A549 (cell line): ENCODE measurements around the gene ROR2. TPM values are rescaled to one million over a fixed set of nuclear protein-coding genes. Genes with fewer than 3 reads are reported as not detected.

Experiments used
- ATAC-seq, 2 experiments: fragments of 200-7000 bp in 1 of 2; fragments of >200 bp in 1 of 2; cut with Nextera tagmentation in 1 of 2; cut with Tn5 transposase in 1 of 2; 3 replicates each; pipeline versions ENCODE4 v1.8.0 to v1.9.1; 2018 to 2020; ENCODE audit warnings: mild to moderate bottlenecking in 1 of 2, moderate library complexity in 1 of 2
- CTCF ChIA-PET: fragments of 300-600 bp; sonication (Branson Sonifier 250); formaldehyde crosslinking; extraction: SDS; loops from one replicate; lab custom pipeline; 2021; ENCODE audit warnings: antibody characterized with exemption, inconsistent platforms; lab: Yijun Ruan, JAX
- POLR2A ChIA-PET: fragments of 350-600 bp; formaldehyde crosslinking; extraction: SDS; loops from one replicate; lab custom pipeline; 2021; ENCODE audit warnings: antibody characterized with exemption, inconsistent platforms; lab: Yijun Ruan, JAX
- DNase-seq, 2 experiments: peaks; one replicate each; pipeline versions ENCODE4 v3.0.0 to v3.0.0-alpha.2; 2011 to 2016; ENCODE audit warnings: low read depth in 1 of 2, low spot score in 1 of 2
- FAIRE-seq: peaks from 2 replicates; lab custom pipeline; 2011; peaks lifted over from hg19 to GRCh38; lab: Jason Lieb, UNC
- H3K27ac ChIP-seq, 2 experiments: fragments of >200 bp; sonication (Bioruptor Twin); formaldehyde crosslinking; 3 replicates each; pipeline ENCODE4 v1.5.1; 2016 to 2017
- H3K4me1 ChIP-seq: fragments of >200 bp; sonication (Bioruptor Twin); formaldehyde crosslinking; 3 replicates; pipeline ENCODE4 v1.6.1; 2016
- H3K4me2 ChIP-seq: fragments of >200 bp; sonication (Bioruptor Twin); formaldehyde crosslinking; 3 replicates; pipeline ENCODE4 v1.6.1; 2016
- H3K4me3 ChIP-seq: fragments of >200 bp; sonication (Bioruptor Twin); formaldehyde crosslinking; 3 replicates; pipeline ENCODE4 v1.5.1; 2016
- H3K9me3 ChIP-seq: fragments of >200 bp; sonication (Bioruptor Twin); formaldehyde crosslinking; 3 replicates; pipeline ENCODE4 v1.6.1; 2016
- CBX8 ChIP-seq: fragments of 200-600 bp; sonication (generic); IDR thresholded peaks from 2 replicates; pipeline ENCODE4 v1.6.1; 2016
- CEBPB ChIP-seq, 2 experiments: fragments of >200 bp in 1 of 2; sonication (Bioruptor Twin) in 1 of 2; formaldehyde crosslinking in 1 of 2; IDR thresholded peaks; 2 replicates each; pipeline ENCODE4 v1.6.1; 2012 to 2016
- EHMT2 ChIP-seq: fragments of 200-600 bp; sonication (generic); IDR thresholded peaks from 2 replicates; pipeline ENCODE4 v1.6.1; 2016; ENCODE audit warnings: antibody characterized with exemption, low read depth, mild to moderate bottlenecking, moderate library complexity
- FOXS1 ChIP-seq: fragments of 250-450 bp; sonication (Bioruptor Pico); IDR thresholded peaks from 2 replicates; pipeline ENCODE4 v1.5.0; 2020; ENCODE audit warnings: mild to moderate bottlenecking, moderate library complexity
- GATA3 ChIP-seq: IDR thresholded peaks from 2 replicates; pipeline ENCODE4 v1.6.1; 2012; ENCODE audit warnings: borderline replicate concordance
- JUN ChIP-seq, 2 experiments: fragments of >200 bp; sonication (Bioruptor Twin); formaldehyde crosslinking; IDR thresholded peaks; 2 replicates in 1 of 2; 3 replicates in 1 of 2; pipeline ENCODE4 v1.6.1; 2016 to 2017
- JUNB ChIP-seq: fragments of >200 bp; sonication (Bioruptor Twin); formaldehyde crosslinking; IDR thresholded peaks from 2 replicates; pipeline ENCODE4 v1.6.1; 2016
- MAFK ChIP-seq: fragments of 450-650 bp; IDR thresholded peaks from 2 replicates; pipeline ENCODE4 v1.6.1; 2014; ENCODE audit not compliant: partially characterized antibody
- MAZ ChIP-seq: fragments of 150-350 bp; IDR thresholded peaks from 2 replicates; pipeline ENCODE4 v1.6.1; 2014; ENCODE audit warnings: antibody characterized with exemption, low read depth, low read length, borderline replicate concordance
- MYC ChIP-seq: IDR thresholded peaks from 2 replicates; pipeline ENCODE4 v1.6.1; 2012; ENCODE audit warnings: mild to moderate bottlenecking, inconsistent platforms, low read length, improper control_type of control experiment, borderline replicate concordance
- NFE2L2 ChIP-seq: fragments of 150-350 bp; conservative IDR thresholded peaks from 2 replicates; pipeline ENCODE4 v1.6.1; 2014; ENCODE audit warnings: low read length
- RAD21 ChIP-seq, 2 experiments: fragments of >200 bp in 1 of 2; sonication (Bioruptor Twin) in 1 of 2; formaldehyde crosslinking in 1 of 2; IDR thresholded peaks in 1 of 2; conservative IDR thresholded peaks in 1 of 2; 2 replicates in 1 of 2; 3 replicates in 1 of 2; pipeline ENCODE4 v1.6.1; 2012 to 2018; ENCODE audit warnings: inconsistent platforms in 1 of 2
- RARB ChIP-seq: fragments of 250-450 bp; sonication (Bioruptor Pico); IDR thresholded peaks from 2 replicates; pipeline ENCODE4 v1.8.0; 2021; ENCODE audit warnings: mild to moderate bottlenecking, moderate library complexity
- TP53 ChIP-seq: fragments of 250-450 bp; sonication (Bioruptor Pico); IDR thresholded peaks from 2 replicates; pipeline ENCODE4 v1.5.0; 2021; ENCODE audit warnings: mild to moderate bottlenecking, moderate library complexity
- ZNF302 ChIP-seq: fragments of 250-450 bp; sonication (Bioruptor Pico); IDR thresholded peaks from 2 replicates; pipeline ENCODE4 v1.9.0; 2021; ENCODE audit warnings: inconsistent platforms, mild to moderate bottlenecking, moderate library complexity
- ZSCAN20 ChIP-seq: fragments of 250-450 bp; sonication (Bioruptor Pico); IDR thresholded peaks from 2 replicates; pipeline ENCODE4 v1.8.0; 2022; ENCODE audit warnings: mild to moderate bottlenecking, moderate library complexity
- WGBS: methylation state at CpG from one replicate; pipeline ENCODE4 v1.1.6; 2017; ENCODE audit errors: missing lambda C conversion rate; 5-methylcytosine and 5-hydroxymethylcytosine counted together
- polyA plus RNA-seq, 4 experiments: library from polyadenylated mRNA; depleted of rRNA in 3 of 4; stranded (reverse); fragments of >200 nt; fragmentation: RNase III in 1 of 4; extraction: RNeasy Plus Mini Kit Qiagen cat#74134 plus additional on column Dnase treatment in 1 of 4; gene quantifications; 2 replicates in 3 of 4; 3 replicates in 1 of 4; pipeline ENCODE4 v1.2.3, GENCODE V29; 2011 to 2017
- TF ChIP-seq, protein P1 (sequence below): IDR thresholded peaks from 2 replicates; pipeline ENCODE4 v1.6.1; 2012; ENCODE audit warnings: low read depth, borderline replicate concordance
- TF ChIP-seq, protein P2 (sequence below): fragments of 200-600 bp; sonication (generic); IDR thresholded peaks from 2 replicates; pipeline ENCODE4 v1.6.1; 2016; ENCODE audit warnings: antibody characterized with exemption, mild to moderate bottlenecking, moderate library complexity
- TF ChIP-seq, protein P3 (sequence below): fragments of >200 bp; sonication (Bioruptor Twin); formaldehyde crosslinking; IDR thresholded peaks from 3 replicates; pipeline ENCODE4 v1.6.1; 2016
- TF ChIP-seq, protein P4 (sequence below): IDR thresholded peaks from 2 replicates; pipeline ENCODE4 v1.6.1; 2012

Gene ROR2
- polyA plus RNA-seq, 2 of the 4 experiments (the other 2 are of a cell fraction): 0.12 to 0.53 TPM

GRCh38 chr9:91890662-91891061, 59.4 kb downstream of the ROR2 start:
- H3K4me3 ChIP-seq: no peak overlapping the region
- no peak overlapping the region for H3K4me2 ChIP-seq
- no peak overlapping the region for H3K27ac ChIP-seq
- DNase-seq: no peak
- WGBS: 76% methylated on average over 3 of the region's 3 CpGs
- POLR2A ChIA-PET: no interaction called here
- FAIRE-seq: no peak
- CTCF ChIA-PET: interaction anchor here (0.8 to 1.0 kb wide), 2 partner anchors 59 to 61 kb away, joined by 3 to 4 read pairs; partner anchors contain the start of gene ROR2
- no peaks in the 10 kb centered on the region for H3K4me1 ChIP-seq
- TF ChIP-seq MAZ (no peak), MAFK (peak; percentile 64)
- no peak for ATAC-seq
- H3K9me3 ChIP-seq: no peaks in the 10 kb centered on the region

DNA sequence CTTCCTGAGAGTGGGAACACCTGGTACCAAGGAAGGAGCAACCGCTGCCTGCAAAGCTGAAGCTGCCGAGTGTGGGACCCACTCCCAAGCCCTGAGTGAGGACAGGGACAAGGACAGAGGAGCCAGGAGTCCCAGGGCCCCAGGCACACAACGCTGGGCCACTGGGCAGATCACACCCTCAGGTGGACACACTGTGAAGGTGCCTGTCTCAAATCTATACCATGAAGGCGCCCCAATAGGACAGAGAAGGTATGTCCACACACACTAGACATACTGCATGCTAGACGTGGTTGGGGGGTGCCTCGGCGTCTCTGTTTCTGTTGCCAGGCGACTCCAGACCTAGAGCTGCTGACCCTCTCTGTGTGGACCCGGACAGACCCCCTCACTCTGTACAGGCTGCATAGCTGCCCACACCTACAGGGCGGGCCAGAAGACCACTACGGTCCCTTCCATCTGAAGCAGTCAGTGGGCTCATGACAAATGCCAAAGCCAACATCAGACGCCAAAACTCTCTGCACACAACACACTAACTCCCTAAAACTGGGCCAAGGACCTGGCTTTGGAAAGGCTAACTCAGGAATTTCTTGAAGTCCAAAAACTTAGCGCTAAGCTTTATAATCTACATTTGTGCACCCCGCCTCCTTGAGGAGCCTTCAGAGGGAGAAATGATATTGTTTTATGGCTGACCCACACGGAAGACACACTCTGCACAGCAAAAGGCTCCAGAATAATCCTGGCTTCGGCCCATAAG, 60.7 kb downstream of the ROR2 start:
- Histone ChIP-seq H3K4me1 (no peaks in the 10 kb centered on the region), H3K27ac (no peak overlapping the region), H3K9me3 (no peaks in the 10 kb centered on the region), H3K4me2 (no peak overlapping the region)
- DNase-seq (no peak), FAIRE-seq (no peak)
- WGBS: 43% methylated on average over 12 of the region's 16 CpGs
- POLR2A ChIA-PET: no interaction called here
- CTCF ChIA-PET: interaction anchor here (1.2 to 1.4 kb wide), 2 partner anchors 15 to 61 kb away, joined by 3 read pairs; partner anchors contain the start of gene ROR2
- no peak for TF ChIP-seq FOXS1 (CRISPR knock-in tag)
- TF ChIP-seq MYC: no peak
- TF ChIP-seq, protein P1, sequence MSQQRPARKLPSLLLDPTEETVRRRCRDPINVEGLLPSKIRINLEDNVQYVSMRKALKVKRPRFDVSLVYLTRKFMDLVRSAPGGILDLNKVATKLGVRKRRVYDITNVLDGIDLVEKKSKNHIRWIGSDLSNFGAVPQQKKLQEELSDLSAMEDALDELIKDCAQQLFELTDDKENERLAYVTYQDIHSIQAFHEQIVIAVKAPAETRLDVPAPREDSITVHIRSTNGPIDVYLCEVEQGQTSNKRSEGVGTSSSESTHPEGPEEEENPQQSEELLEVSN: no peak
- TF ChIP-seq, all 56 proteins: peak for 0
- ATAC-seq: peak; percentile 76 to 77
- no peak overlapping the region for H3K4me3 ChIP-seq

- FAIRE-seq: no peak
- no peak for DNase-seq
- H3K4me2 ChIP-seq: no peak overlapping the region
- ChIA-PET CTCF (no interaction called here), POLR2A (no interaction called here)
- no peak for ATAC-seq
- 80% methylated on average over 27 of the region's 32 CpGs for WGBS
- H3K4me3 ChIP-seq: no peak overlapping the region
- H3K4me1 ChIP-seq: no peaks in the 10 kb centered on the region
- no peak overlapping the region for H3K27ac ChIP-seq
- TF ChIP-seq, protein P2, sequence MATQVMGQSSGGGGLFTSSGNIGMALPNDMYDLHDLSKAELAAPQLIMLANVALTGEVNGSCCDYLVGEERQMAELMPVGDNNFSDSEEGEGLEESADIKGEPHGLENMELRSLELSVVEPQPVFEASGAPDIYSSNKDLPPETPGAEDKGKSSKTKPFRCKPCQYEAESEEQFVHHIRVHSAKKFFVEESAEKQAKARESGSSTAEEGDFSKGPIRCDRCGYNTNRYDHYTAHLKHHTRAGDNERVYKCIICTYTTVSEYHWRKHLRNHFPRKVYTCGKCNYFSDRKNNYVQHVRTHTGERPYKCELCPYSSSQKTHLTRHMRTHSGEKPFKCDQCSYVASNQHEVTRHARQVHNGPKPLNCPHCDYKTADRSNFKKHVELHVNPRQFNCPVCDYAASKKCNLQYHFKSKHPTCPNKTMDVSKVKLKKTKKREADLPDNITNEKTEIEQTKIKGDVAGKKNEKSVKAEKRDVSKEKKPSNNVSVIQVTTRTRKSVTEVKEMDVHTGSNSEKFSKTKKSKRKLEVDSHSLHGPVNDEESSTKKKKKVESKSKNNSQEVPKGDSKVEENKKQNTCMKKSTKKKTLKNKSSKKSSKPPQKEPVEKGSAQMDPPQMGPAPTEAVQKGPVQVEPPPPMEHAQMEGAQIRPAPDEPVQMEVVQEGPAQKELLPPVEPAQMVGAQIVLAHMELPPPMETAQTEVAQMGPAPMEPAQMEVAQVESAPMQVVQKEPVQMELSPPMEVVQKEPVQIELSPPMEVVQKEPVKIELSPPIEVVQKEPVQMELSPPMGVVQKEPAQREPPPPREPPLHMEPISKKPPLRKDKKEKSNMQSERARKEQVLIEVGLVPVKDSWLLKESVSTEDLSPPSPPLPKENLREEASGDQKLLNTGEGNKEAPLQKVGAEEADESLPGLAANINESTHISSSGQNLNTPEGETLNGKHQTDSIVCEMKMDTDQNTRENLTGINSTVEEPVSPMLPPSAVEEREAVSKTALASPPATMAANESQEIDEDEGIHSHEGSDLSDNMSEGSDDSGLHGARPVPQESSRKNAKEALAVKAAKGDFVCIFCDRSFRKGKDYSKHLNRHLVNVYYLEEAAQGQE: no peak
- TF ChIP-seq MYC (no peak), JUNB (no peak), RAD21 (conservative IDR thresholded peaks at IDR 0.05 in 1 of 2, IDR thresholded peaks at IDR 0.05 in 1 of 2) (no peak)
- no peaks in the 10 kb centered on the region for H3K9me3 ChIP-seq
Measured at GRCh38 chr9:91886414-91887076, 63.5 kb downstream of the ROR2 start.

DNA sequence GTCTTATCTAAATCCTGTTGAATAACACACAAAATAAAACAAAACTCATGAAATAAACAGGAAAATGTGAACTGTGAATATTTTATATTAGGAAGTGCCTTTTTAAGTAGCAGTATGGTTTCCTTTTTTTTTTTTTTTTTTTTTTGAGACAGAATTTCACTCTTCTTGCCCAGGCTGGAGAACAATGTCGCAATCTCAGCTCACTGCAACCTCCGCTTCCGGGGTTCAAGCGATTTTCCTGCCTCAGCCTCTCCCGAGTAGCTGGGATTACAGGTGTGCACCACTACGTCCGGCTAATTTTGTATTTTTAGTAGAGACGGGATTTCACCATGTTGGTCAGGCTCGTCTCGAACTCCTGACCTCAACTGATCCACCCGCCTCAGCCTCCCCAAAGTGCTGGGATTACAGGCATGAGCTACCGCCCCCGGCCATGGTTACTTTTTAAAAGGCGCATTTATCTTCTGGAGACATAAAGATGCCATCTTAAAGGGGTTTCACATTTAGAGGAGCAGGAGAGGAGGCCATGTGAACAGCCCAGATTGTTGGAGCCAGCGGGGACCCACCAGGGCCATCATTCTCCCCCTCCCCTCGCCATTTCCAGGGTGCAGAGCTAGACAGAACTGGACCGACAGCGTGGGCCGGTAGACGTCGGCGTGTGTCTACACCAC, 64.1 kb downstream of the ROR2 start:
- POLR2A ChIA-PET: no interaction called here
- FAIRE-seq: no peak
- H3K4me2 ChIP-seq: no peak overlapping the region
- TF ChIP-seq CBX8: no peak
- no peak for TF ChIP-seq NFE2L2
- TF ChIP-seq, protein P3, sequence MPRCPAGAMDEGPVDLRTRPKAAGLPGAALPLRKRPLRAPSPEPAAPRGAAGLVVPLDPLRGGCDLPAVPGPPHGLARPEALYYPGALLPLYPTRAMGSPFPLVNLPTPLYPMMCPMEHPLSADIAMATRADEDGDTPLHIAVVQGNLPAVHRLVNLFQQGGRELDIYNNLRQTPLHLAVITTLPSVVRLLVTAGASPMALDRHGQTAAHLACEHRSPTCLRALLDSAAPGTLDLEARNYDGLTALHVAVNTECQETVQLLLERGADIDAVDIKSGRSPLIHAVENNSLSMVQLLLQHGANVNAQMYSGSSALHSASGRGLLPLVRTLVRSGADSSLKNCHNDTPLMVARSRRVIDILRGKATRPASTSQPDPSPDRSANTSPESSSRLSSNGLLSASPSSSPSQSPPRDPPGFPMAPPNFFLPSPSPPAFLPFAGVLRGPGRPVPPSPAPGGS: no peak
- TF ChIP-seq GATA3: no peak
- no peak for TF ChIP-seq TP53 (CRISPR knock-in tag)
- TF ChIP-seq EHMT2: no peak
- no peak for TF ChIP-seq RARB
- TF ChIP-seq, protein P1: no peak
- TF ChIP-seq CEBPB (IDR thresholded peaks at IDR 0.05): no peak
- TF ChIP-seq JUN (IDR thresholded peaks at IDR 0.05): no peak
- TF ChIP-seq ZNF302 (CRISPR knock-in tag): no peak
- no peak for TF ChIP-seq ZSCAN20 (CRISPR knock-in tag)
- TF ChIP-seq, protein P4, sequence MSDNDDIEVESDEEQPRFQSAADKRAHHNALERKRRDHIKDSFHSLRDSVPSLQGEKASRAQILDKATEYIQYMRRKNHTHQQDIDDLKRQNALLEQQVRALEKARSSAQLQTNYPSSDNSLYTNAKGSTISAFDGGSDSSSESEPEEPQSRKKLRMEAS: no peak

More for the DNA sequence above, 64.1 kb downstream of the ROR2 start:
- no peak for DNase-seq
- CTCF ChIA-PET: interaction anchor here (0.9 to 1.1 kb wide), 2 partner anchors 11 to 64 kb away, joined by 3 read pairs; partner anchors contain the start of gene ROR2
- Histone ChIP-seq H3K4me3 (no peak overlapping the region), H3K9me3 (no peaks in the 10 kb centered on the region), H3K27ac (no peak overlapping the region), H3K4me1 (no peaks in the 10 kb centered on the region)
- no peak for ATAC-seq
- 78% methylated on average over 22 of the region's 22 CpGs for WGBS
